GM18526 (cell line): ENCODE measurements around the gene PCDHGC5.

ENCODE experiments used
- POLR2A ChIP-seq: IDR thresholded peaks from 3 replicates; pipeline ENCODE4 v1.6.1; 2011; ENCODE audit not compliant: insufficient read length; ENCODE audit errors: extremely low read depth

PCDHGC5 gene

DNA sequence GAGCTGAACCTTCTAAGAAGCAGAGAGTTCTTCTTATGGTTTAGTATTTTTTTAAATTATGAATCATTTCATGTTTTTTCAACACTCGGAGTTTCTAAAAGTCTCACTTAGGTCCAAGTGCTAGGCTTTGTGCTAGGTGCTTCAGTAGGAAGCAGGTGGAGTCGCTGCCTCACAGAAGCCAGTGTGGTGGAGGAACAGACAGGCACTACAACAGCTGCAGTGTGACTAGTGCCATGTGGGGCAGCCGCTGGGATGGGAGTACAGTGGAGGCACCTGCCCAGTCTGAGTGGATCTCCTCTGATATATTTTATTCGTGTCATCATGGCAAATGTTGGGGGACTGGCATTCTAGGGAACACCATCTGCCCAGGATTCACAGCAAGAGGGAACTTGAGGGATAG is 15.3 kb downstream of the PCDHGC5 start:
- no peak for TF ChIP-seq POLR2A

DNA sequence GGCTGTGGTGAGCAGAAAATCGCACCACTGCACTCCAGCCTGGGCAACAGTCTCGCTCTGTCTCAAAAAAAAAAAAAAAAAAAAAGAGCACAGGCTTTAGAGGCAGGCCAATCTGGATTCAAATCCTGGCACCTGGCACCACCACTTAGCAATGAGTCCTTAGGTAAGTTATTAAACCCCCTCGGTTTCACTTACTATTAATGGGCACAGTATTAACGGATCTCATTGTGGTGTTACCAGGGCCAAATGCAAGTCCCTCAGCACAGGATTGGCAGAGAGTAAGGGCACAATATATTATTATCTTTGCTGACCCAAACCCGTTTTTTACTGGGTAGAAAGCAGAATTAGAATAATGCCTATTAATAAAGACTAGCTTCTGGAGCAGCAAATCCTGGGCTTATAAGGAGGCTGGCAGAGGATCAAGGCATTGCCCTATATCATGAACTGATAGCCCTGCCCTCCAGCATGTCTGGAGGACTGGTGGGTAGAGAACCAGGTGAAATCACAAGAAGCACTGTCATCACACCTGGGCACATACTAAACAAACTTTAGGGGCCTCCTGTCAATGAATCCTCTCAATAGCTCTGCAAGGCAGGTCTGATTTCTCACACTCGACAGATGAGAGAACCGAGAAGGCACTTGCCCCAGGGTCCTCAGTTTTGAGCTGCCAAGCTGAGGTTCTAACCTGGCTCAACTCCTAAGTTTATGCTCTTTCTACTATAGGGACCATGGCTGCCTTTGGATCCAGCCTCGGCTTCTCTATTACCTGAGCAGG is 17.7 kb downstream of the PCDHGC5 start:
- TF ChIP-seq POLR2A, result no peak

DNA sequence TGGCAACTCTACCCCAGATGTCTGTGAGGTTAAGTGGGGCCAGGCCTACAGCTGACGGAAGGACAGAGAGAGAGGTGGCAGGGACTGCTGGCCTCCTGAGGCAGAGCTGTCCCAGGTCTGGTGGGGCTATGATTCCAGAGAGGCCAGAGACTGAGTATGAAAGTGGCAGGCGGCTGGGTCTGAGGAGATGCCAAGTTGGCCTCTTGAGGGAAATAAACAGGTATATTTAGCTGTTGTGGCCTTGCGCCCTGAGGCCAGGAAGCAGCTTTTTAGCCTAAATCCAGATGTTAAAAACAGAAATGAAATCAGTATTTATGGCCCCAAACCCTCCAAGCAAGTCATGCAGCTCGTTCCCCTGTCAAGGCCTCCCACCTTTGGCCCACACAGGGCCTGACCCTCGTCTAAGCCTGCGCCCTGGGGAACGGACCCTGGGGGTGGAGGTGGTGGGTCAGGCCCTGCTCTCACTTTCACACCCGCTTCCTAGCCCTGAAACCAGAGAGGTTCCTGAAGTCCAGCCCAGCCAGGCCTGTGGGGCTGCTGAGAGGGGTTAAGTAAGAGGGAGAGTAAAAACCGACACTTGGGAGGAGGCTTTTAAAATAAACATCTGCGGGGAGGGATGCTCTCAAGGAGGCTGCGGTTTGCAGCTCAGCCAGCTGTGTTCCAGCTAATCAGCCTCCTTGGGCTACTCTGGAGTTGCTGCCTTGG is 18.7 kb downstream of the PCDHGC5 start:
- no peak for TF ChIP-seq POLR2A

DNA sequence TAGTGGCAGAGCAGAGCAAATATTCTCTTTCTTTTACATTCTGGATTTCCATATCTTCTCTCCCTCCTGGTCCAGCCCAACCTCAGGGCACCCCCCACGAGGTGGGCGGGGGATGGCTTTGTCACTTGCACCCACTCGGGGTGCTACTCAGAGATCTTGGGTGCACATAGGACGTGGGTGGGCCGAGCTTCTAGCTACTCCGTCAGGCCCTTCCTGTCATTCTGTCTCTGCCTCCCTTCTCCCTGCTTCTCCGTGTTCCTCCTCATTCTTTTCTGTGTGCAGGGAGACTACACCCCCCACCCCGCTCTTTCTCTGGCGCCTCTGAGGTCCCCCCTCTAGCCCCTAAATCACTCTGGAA is 19.5 kb downstream of the PCDHGC5 start:
- no peak for TF ChIP-seq POLR2A

DNA sequence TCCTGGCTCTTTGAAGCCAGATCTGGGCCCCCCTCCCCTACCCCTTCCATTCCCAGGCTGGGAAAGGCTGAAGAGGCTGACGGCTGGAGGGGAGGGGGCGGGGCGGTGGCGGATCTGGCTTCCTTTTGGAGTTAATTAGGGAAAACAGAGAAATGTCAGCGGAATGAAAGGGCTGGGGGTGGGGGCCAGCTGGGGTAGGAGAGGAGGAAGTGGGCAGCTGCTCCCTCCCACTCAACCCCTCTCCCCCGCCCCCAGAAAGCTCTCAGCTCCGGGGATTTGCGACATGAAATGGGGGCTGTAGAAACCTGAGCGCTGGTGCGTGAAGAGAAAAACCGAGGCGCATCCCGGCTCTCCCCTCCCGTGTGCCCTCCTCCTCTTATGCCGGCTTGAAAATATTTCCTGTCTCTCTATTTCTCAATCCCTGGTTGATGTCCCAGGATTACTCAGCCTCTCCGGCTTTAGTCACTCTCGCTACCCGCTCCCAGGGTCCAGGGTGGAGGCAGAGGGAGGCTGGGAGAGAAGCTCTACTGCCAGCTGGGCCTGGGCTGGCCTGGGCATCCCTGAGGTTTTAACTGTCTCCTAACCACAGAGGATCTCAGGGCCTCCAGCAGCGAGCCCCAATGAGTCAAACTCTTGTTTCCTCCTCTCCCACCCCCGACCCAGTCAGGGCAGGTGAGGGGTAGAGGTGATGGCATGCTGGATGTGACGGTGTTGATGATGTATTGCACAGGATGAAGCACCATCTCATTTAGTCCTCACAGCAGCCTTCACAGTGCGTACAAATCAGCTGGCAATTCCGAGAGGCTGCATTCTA is 20.1 kb downstream of the PCDHGC5 start:
- no peak for TF ChIP-seq POLR2A

DNA sequence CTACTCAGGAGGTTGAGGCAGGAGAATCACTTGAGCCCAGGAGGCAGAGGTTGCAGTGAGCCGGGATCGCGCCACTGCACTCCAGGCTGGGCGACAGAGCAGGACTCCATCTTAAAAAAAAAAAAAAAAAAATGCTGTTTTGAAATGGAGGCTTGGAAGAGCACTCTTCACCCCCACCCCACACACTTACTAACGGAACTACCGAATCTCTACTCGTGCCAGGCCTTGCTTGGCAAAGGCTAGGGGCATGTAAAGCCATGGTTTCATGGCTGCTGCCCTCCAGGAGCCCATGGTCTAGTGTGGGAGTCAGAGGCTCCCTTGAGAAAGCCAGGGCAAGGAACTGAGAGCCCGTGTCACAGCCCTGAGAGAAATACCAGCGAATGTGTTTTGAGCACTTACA is 21.3 kb downstream of the PCDHGC5 start:
- TF ChIP-seq POLR2A, result no peak

DNA sequence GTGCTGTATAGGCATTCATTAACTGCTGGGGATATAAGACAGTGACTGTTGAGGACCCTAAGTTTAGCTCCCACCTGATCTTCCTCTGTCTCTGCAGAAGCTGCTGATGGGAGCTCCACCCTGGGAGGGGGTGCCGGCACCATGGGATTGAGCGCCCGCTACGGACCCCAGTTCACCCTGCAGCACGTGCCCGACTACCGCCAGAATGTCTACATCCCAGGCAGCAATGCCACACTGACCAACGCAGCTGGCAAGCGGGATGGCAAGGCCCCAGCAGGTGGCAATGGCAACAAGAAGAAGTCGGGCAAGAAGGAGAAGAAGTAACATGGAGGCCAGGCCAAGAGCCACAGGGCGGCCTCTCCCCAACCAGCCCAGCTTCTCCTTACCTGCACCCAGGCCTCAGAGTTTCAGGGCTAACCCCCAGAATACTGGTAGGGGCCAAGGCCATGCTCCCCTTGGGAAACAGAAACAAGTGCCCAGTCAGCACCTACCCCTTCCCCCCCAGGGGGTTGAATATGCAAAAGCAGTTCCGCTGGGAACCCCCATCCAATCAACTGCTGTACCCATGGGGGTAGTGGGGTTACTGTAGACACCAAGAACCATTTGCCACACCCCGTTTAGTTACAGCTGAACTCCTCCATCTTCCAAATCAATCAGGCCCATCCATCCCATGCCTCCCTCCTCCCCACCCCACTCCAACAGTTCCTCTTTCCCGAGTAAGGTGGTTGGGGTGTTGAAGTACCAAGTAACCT is 22.1 kb downstream of the PCDHGC5 start:
- TF ChIP-seq POLR2A, result peak; percentile 52

DNA sequence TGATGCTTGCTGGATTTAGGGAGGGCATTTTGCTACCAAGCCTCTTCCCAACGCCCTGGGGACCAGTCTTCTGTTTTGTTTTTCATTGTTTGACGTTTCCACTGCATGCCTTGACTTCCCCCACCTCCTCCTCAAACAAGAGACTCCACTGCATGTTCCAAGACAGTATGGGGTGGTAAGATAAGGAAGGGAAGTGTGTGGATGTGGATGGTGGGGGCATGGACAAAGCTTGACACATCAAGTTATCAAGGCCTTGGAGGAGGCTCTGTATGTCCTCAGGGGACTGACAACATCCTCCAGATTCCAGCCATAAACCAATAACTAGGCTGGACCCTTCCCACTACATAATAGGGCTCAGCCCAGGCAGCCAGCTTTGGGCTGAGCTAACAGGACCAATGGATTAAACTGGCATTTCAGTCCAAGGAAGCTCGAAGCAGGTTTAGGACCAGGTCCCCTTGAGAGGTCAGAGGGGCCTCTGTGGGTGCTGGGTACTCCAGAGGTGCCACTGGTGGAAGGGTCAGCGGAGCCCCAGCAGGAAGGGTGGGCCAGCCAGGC is 23.0 kb downstream of the PCDHGC5 start:
- TF ChIP-seq POLR2A, result no peak

DNA sequence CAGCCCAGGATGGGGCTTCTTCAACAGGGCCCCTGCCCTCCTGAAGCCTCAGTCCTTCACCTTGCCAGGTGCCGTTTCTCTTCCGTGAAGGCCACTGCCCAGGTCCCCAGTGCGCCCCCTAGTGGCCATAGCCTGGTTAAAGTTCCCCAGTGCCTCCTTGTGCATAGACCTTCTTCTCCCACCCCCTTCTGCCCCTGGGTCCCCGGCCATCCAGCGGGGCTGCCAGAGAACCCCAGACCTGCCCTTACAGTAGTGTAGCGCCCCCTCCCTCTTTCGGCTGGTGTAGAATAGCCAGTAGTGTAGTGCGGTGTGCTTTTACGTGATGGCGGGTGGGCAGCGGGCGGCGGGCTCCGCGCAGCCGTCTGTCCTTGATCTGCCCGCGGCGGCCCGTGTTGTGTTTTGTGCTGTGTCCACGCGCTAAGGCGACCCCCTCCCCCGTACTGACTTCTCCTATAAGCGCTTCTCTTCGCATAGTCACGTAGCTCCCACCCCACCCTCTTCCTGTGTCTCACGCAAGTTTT is 23.6 kb downstream of the PCDHGC5 start:
- no peak for TF ChIP-seq POLR2A

DNA sequence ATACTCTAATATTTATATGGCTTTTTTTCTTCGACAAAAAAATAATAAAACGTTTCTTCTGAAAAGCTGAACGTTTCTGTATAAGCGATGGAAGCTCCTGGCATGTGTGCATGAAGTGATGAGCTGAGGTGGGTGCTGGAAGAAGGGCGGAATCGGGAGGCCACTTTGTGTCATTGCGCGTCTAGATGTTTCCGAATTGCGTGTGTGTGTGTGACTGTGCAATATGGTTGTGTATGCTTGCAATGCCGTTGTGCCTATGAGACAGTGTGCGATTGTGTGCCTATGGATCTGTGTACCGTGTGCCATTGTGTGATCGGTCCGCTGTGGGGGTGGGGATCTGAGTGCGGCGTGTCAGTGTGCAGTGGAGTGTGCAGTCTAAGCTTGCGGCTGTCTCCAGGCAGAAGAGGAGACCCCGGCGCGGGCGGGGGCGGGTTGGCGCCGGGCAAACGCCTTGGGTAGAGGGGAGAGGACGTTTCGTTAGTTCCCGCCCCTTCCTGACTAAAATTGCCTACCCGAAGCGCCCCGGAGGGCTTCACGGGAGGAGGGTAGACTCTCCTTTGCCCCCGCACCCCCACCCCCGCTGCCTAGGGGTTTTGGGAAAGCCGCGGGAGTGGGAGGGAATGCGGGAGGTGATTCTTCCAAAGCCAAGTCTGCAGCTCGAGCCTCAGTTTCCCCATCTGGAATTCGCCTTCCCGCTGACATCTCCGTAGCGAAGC is 24.2 kb downstream of the PCDHGC5 start:
- no peak for TF ChIP-seq POLR2A

DNA sequence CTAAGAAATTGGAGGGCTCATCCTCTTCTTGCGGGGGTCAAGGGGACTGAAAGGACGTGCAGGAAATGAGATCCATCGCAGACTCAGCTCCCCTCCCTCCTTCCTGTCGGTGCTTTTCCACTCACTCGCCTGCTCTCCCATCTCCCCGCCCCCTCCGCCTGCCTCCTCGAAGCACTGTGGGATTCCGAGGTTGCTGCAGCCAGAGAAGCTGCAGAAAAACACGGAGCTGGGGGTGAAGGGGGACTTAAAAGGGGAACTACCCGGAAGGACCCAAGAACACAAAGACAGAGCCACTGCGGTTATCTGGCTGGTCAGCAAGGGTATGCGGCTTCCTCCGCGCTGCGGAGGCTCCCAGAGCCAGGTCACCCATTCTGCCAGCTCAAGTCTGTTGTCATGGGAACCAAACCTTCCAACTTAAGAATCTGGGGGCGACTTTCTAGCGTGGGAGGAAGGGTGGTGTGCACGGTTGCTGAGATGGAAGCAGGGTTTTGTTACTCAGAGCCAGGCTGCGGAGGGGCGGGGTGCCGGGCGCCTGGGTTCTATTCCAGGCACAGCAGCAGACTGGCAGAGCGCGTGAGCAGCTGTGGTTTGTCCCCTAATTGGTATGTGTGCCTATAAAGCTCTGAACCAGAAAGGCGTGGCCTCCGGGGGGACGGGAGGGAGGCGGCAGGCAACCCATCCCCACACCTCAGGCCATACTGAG is 24.9 kb downstream of the PCDHGC5 start:
- TF ChIP-seq POLR2A, result no peak

DNA sequence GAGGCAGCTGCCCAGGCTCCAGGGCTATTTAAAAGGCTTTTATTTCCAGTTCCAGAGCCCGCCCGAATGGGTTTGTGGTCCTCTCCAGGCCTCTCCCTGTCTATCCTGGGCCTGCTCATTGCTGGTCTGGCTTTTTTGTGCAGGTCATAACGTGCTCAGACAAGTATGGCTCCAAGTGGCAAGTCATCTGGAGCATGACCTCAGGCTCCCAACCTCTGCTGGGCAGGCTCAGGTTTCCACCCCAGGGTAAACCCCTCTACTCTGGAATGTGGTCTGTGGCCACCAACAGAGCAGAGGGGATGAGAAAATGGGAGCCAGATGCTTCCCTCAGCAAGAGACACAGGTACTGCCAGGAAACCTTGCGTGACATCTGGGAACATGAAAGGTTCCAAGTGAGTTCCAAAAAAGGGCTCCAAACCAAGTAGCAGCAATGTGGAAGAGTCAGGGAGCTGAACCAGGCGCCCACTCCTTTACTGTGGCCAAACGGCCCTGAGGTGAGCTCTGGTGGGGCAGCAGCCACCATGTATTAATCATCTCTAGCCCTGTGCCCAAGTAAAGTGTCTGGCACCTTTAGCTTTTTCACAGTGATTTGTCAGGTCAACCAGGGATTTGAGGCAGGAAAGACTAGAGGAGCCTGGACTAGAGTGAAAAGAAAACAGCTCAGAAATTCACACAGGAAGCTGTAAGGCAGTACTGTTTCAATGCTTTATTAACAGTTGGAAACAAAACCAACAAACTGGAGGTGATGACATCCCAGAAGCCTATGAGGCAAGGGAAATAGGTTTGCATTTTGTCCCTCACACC is 25.7 kb downstream of the PCDHGC5 start:
- TF ChIP-seq POLR2A, result no peak

DNA sequence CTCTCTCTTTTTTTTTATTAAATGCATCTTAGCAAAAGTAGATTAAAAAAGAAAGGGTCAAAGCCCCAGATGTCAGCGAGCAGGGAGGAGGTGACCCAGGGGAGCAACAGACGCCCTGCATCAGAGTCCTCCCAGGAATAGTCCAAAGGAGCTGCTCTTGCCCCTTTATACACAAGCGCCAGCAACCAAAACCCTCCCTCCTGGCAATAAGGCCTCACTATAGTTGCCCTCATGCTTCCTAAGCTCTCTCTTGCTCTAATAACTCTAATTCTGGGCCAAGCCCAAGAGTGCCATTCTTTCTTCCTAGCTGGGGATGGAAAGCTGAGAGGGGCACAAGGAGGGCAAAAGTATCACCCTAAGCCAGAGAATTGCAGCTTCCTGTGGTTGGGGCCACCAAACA is 26.3 kb downstream of the PCDHGC5 start:
- no peak for TF ChIP-seq POLR2A
